ENCODE measurements around the gene SLC35B4.

DNA sequence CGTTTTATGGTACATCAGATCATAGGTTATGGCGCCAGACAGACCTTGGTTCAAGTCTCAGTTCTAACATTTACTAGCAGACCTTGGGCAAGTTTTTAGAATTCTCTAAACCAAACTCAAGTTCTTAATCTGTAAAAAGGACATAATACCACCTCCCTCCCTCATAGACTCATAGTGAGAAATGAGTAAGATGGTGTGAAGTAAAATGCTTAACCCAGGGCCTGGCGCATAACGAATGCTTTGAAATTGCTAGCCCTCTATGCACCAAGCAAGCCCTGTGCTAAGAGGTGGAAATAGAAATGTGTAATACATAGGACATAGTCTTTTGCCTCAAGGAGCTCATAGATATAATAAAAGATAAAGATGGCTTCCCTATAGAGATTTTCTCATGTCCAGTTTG is 17.7 kb upstream of the SLC35B4 start:
- TF ChIP-seq POLR2AphosphoS5 (IDR thresholded peaks at IDR 0.05; ENCODE audit: low read depth, low read length) (no peak), CTCF (IDR thresholded peaks at IDR 0.05 in 2 of 3, conservative IDR thresholded peaks at IDR 0.05 in 1 of 3; ENCODE audit: borderline replicate concordance in 1 of 3, insufficient read depth in 1 of 3, low read depth in 2 of 3, low read length in 2 of 3) (no peak), POLR2A (IDR thresholded peaks at IDR 0.05; ENCODE audit: borderline replicate concordance, extremely low read depth, insufficient read depth, insufficient read length) (no peak), ZNF274 (IDR thresholded peaks at IDR 0.05; ENCODE audit: low read depth, low read length) (no peak), ATF3 (IDR thresholded peaks at IDR 0.05) (no peak), REST (IDR thresholded peaks at IDR 0.05; ENCODE audit: low read depth) (no peak), RAD21 (IDR thresholded peaks at IDR 0.05; ENCODE audit: low read depth) (no peak), EZH2 (IDR thresholded peaks at IDR 0.05) (no peak), SIN3A (IDR thresholded peaks at IDR 0.05; ENCODE audit: low read depth) (no peak), JUND (IDR thresholded peaks at IDR 0.05) (no peak), EZH2phosphoT487 (IDR thresholded peaks at IDR 0.05; ENCODE audit: borderline replicate concordance) (no peak), TCF7L2 (IDR thresholded peaks at IDR 0.05; ENCODE audit: borderline replicate concordance, extremely low read depth, insufficient read depth, insufficient read length) (no peak)

All from HCT116 (cell line).